ENCODE data around the gene POLR2E. TPM values are rescaled to one million over a fixed set of nuclear protein-coding genes. Genes with fewer than 3 reads are reported as not detected.
"Not testable (repeated sequence)": the region's sequence is repeated elsewhere in the genome, so short reads cannot be mapped to it uniquely, and the experiment has no call there.

Gene POLR2E
- total RNA-seq, 2 donors from 2014 or later: 168 to 241 TPM

DNA sequence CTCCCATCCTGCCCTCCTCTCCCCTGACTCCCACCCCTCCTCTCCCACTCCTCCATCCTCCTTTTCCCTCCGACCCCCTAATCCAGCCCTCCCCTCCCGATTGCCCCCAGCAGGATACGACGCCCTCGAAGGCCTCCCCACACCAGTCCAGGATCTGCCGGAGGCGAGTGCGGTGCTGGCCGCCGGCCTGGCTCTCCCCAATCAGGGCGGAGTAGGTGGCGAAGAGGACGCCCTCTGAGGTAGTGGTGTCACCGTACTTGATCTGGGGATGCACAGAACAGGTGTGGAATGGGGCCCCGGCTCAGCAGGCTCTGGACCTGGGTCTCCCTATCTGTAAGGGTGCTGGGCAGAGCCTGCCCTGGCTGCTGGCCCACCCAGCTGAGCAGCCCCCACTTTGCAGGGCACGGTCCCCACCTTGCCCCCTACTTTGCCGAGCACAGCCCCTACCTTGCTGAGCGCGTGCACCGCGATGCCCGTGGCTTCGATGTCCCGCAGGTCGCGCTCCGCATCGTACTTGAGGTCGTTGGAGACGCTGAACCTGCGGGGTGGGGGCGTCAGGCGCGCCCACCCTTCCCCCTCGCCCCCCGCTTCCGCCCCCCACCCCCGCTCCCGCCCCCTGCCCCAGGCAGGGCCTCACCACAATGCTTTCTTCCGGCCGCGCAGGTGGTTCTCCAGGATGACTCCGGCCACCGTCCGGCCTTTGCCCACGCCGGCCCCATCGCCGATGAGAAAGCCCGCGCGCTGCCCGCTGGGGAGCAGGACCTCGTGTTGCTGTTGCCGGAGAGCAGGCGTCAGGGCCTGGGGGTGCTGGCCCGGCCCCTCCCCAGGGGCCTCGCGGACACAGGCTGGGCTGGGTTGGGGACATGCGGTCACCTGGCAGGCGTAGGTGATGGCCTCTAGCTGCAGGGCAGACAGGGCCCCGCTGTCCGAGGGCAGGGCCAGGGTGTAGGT lies 27.1 kb upstream of the POLR2E start:
- H3K36me3 Mint-ChIP-seq: no peaks in the 10 kb centered on the region
- no peaks in the 10 kb centered on the region for H3K9me3 Mint-ChIP-seq
- H3K27ac Mint-ChIP-seq: no peak overlapping the region
- H3K4me1 Mint-ChIP-seq (ENCODE audit: low read depth in 2 of 2): peaks cover 0 to 17% of the 10 kb centered on the region in 2 donors
- no peak for DNase-seq (ENCODE audit: low spot score)
- no peak overlapping the region for H3K4me3 Mint-ChIP-seq
- ATAC-seq: no peak
- no peaks in the 10 kb centered on the region for H3K27me3 Mint-ChIP-seq

DNA sequence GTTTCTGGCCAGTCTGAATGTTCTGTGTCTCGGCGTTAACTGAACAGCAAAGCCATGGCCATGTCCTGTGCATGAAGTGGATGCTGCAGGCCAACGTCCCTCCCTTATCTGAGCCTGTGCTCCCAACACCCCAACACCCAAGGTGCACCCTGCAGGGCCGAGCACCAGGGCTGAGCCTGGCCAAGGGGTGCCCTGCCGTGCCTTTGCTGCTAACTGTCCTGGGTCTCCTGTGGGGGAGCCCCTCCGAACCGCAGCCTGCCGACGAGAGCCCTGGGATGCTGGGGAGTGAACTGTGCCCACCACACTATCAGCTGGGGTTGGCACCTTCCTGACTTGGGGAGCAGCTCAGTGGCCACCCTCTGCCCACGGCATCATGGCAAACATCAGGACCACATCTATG lies 26.2 kb upstream of the POLR2E start:
- Mint-ChIP-seq H3K27ac (no peak overlapping the region), H3K4me3 (no peak overlapping the region), H3K9me3 (no peaks in the 10 kb centered on the region), H3K27me3 (no peaks in the 10 kb centered on the region), H3K4me1 (ENCODE audit: low read depth in 2 of 2) (peaks cover 0 to 13% of the 10 kb centered on the region in 2 donors), H3K36me3 (no peaks in the 10 kb centered on the region)
- ATAC-seq (no peak), DNase-seq (ENCODE audit: low spot score) (no peak)

DNA sequence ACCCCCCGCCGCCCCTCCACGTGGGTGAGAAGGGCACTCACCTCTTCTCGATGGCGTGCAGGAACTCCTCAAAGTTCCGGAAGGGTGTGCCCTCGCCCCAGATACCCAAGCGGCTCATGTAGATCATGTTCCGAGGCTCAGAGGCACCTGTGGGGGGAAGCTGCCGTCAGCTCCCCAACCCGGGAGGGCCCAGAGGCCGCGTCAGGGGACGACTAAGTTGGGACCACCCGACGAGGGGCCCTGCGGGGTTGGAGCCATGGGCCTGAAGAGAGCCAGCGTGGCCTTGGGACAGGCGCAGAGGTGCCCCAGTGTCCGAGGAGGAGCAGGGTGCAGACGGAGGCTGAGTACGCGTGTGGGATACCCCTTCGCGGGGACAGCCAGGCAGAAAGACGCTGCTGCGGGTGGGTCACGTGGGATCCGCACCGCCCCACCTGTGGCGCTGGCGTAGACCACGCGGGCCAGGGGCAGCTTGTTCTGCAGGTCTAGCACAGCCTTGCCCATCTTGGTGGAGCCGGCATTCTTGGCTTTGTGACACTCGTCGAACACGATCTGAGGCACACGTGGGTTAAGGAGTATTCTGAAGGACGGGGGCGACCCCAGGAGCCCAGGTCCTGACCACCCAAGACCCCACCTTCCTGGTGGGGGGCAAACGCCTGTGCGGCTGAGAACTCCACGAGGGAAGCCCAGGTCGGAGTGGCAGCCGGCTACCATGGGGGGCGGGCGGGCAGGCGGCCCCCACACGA lies 24.5 kb upstream of the POLR2E start:
- no peak overlapping the region for H3K27ac Mint-ChIP-seq
- H3K4me1 Mint-ChIP-seq (ENCODE audit: low read depth in 2 of 2): peaks cover 0 to 7% of the 10 kb centered on the region in 2 donors
- H3K27me3 Mint-ChIP-seq: no peaks in the 10 kb centered on the region
- H3K36me3 Mint-ChIP-seq: no peaks in the 10 kb centered on the region
- DNase-seq (ENCODE audit: low spot score) (no peak), ATAC-seq (no peak)
- no peaks in the 10 kb centered on the region for H3K9me3 Mint-ChIP-seq
- no peak overlapping the region for H3K4me3 Mint-ChIP-seq

GRCh38 chr19:1118999-1119398 lies 23.8 kb upstream of the POLR2E start:
- DNase-seq (ENCODE audit: low spot score) (no peak), ATAC-seq (no peak)
- H3K27me3 Mint-ChIP-seq: no peaks in the 10 kb centered on the region
- peaks cover 0 to 7% of the 10 kb centered on the region in 2 donors for H3K4me1 Mint-ChIP-seq (ENCODE audit: low read depth in 2 of 2)
- no peaks in the 10 kb centered on the region for H3K9me3 Mint-ChIP-seq
- H3K36me3 Mint-ChIP-seq: no peaks in the 10 kb centered on the region
- H3K4me3 Mint-ChIP-seq: no peak overlapping the region
- H3K27ac Mint-ChIP-seq: no peak overlapping the region

- ATAC-seq: no peak
- Mint-ChIP-seq H3K4me3 (no peak overlapping the region), H3K27ac (no peak overlapping the region), H3K4me1 (ENCODE audit: low read depth in 2 of 2) (peaks cover 0 to 3% of the 10 kb centered on the region in 2 donors), H3K9me3 (no peaks in the 10 kb centered on the region), H3K36me3 (no peaks in the 10 kb centered on the region), H3K27me3 (no peaks in the 10 kb centered on the region)
- no peak for DNase-seq (ENCODE audit: low spot score)
These were observed 22.5 kb upstream of the POLR2E start for GRCh38 chr19:1117654-1118053.

- no peak for DNase-seq (ENCODE audit: low spot score)
- Mint-ChIP-seq H3K36me3 (no peaks in the 10 kb centered on the region), H3K27me3 (no peaks in the 10 kb centered on the region), H3K9me3 (no peaks in the 10 kb centered on the region), H3K4me3 (no peak overlapping the region), H3K27ac (no peak overlapping the region), H3K4me1 (ENCODE audit: low read depth in 2 of 2) (peaks cover 0 to 3% of the 10 kb centered on the region in 2 donors)
- ATAC-seq: no peak
These were observed 21.8 kb upstream of the POLR2E start for GRCh38 chr19:1116726-1117581.

DNA sequence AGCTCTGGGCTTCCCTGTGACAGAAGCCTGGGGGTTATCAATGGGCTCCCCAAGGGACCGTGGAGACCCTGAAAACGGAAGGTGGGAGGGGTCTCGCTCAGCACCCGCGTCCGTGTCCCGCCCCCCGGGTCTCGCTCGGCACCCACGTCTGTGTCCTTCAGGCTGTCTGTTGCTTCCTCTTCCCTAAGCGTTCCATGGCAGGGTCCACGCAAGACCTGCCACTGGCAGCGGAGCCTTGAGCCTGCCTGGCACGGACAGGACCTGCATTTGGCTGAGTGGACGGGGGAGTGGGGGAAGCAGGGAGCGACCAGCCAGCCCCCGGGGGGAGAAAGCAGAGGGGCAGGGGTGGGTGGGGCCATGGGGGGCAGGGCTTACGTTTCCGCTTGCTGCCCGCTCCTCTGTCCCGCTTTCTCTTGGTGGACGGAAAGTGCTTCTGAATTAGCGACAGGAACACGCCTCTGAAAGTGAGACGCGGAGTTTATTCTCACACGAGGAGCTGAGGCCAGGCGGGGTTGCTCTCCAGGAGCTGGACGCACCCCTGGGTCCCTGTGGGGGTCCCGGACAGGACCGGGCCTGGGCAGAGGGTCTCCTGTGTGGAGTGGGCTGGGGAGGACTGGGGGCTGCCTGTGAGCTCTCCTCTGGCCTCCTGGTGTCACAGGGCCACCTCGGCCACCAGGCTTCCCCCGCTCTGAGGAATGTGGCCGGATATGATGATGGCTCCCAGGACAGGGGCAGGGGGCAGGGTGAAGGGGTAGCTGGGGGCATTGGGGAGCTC lies 20.7 kb upstream of the POLR2E start:
- H3K27ac Mint-ChIP-seq: no peak overlapping the region
- DNase-seq (ENCODE audit: low spot score) (no peak), ATAC-seq (no peak)
- H3K4me1 Mint-ChIP-seq (ENCODE audit: low read depth in 2 of 2): no peaks in the 10 kb centered on the region
- H3K4me3 Mint-ChIP-seq: no peak overlapping the region
- H3K27me3 Mint-ChIP-seq: no peaks in the 10 kb centered on the region
- no peaks in the 10 kb centered on the region for H3K36me3 Mint-ChIP-seq
- no peaks in the 10 kb centered on the region for H3K9me3 Mint-ChIP-seq

DNA sequence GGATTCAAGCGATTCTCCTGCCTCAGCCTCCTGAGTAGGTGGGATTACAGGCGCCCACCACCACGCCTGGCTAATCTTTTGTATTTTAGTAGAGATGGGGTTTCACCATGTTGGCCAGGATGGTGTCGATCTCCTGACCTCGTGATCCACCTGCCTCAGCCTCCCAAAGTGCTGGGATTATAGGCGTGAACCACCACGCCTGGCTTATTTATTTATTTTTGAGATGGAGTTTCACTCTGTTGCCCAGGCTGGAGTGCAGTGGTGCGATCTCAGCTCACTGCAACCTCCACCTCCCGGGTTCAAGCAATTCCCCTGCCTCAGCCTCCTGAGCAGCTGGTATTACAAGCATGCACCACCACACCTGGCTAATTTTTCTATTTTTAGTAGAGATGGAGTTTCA lies 19.6 kb upstream of the POLR2E start:
- H3K4me1 Mint-ChIP-seq (ENCODE audit: low read depth in 2 of 2); DNase-seq (ENCODE audit: low spot score); H3K4me3 Mint-ChIP-seq; H3K27ac Mint-ChIP-seq; H3K27me3 Mint-ChIP-seq; ATAC-seq; H3K36me3 Mint-ChIP-seq; H3K9me3 Mint-ChIP-seq: not testable (repeated sequence)

GRCh38 chr19:1113986-1114483 lies 18.9 kb upstream of the POLR2E start:
- Mint-ChIP-seq H3K36me3 (no peaks in the 10 kb centered on the region), H3K4me3 (no peak overlapping the region), H3K27ac (no peak overlapping the region), H3K9me3 (no peaks in the 10 kb centered on the region), H3K27me3 (no peaks in the 10 kb centered on the region), H3K4me1 (ENCODE audit: low read depth in 2 of 2) (no peaks in the 10 kb centered on the region)
- DNase-seq (ENCODE audit: low spot score): no peak
- ATAC-seq: no peak

GRCh38 chr19:1113030-1113985 lies 18.1 kb upstream of the POLR2E start:
- DNase-seq (ENCODE audit: low spot score) (peak; percentile 89), ATAC-seq (peak; percentile 90 to 92)
- Mint-ChIP-seq H3K4me3 (no peak overlapping the region), H3K4me1 (ENCODE audit: low read depth in 2 of 2) (no peaks in the 10 kb centered on the region), H3K9me3 (no peaks in the 10 kb centered on the region), H3K27ac (no peak overlapping the region), H3K36me3 (no peaks in the 10 kb centered on the region), H3K27me3 (no peaks in the 10 kb centered on the region)

DNA sequence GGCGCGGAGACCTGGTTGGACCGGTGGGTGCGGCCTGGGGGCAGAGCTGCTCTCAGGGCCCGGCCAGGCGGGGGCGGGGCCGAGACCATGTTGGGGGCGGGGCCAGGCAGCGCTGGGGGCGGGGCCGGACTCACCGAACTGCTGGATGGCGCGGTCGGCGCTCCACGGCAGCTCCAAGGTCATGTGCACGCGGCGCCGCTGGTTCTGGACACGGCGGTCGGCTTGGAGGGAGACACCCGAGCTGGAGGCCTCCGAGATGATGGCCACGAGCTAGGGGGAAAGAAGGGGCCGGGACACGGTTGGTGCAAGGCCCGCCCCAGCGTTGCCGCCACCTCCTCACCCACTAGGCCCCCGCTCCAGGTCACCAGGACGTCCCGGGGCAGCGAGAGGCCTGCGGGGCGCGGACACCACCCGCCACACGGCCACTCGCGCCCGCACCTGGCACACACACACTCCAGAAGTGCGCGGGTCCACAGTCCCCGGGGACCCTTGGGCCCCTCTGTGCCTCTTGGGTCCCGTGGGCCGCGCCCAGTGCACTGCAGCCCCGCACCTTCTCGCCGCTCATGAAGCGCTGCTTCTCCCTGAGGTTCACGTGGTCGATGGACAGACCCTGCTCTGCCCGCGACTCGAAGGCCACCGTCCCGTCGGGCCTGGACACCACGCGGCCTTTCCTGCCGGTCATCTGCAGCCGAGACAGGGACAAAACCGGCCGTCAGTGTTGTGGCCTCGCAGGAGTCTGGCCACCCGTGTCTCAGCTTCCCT lies 17.3 kb upstream of the POLR2E start:
- no peaks in the 10 kb centered on the region for H3K9me3 Mint-ChIP-seq
- DNase-seq (ENCODE audit: low spot score): no peak
- no peak overlapping the region for H3K4me3 Mint-ChIP-seq
- no peaks in the 10 kb centered on the region for H3K36me3 Mint-ChIP-seq
- ATAC-seq: no peak
- H3K27me3 Mint-ChIP-seq: no peaks in the 10 kb centered on the region
- no peak overlapping the region for H3K27ac Mint-ChIP-seq
- no peaks in the 10 kb centered on the region for H3K4me1 Mint-ChIP-seq (ENCODE audit: low read depth in 2 of 2)
